DMS 273 (cell line): Measurements from ENCODE around the gene TCF21.
"Not testable (repeated sequence)": the region's sequence is repeated elsewhere in the genome, so short reads cannot be mapped to it uniquely, and the experiment has no call there.

Source experiments
- DNase-seq: peaks from one replicate; lab custom pipeline; 2025; ENCODE audit not compliant: unreplicated experiment; lab: John Stamatoyannopoulos, UW

TCF21 gene

DNA sequence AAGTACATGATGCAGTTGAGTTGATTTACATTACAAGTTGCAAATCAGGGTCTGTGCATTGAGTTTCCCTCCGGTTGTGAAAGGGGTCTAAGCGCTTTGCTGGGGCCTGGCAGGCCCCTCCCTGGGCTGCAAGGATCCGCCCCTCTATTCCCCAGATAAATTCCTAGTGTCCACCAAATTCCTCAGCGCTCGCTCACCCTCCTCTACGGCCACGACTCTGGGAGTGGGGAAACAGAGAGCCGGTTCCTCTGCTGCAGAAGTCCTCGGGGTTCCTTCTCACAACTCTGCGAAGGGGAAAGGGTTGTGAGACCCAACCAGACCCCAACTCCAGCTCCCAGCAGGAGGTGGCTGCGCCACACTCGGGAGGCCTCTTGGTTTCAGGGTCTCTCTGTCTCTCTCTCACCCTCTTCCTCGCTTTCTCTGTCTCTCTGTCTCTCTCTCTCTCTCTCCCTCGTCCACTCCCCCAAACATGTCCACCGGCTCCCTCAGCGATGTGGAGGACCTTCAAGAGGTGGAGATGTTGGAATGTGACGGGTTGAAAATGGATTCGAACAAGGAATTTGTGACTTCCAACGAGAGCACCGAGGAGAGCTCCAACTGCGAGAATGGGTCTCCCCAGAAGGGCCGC is at the start of gene TCF21:
Gene TCF21 (plus strand): TSS at position 185 of the 628 bp plus-strand sequence. CDS start 285 bp downstream, at position 470.
- DNase-seq: no peak

DNA sequence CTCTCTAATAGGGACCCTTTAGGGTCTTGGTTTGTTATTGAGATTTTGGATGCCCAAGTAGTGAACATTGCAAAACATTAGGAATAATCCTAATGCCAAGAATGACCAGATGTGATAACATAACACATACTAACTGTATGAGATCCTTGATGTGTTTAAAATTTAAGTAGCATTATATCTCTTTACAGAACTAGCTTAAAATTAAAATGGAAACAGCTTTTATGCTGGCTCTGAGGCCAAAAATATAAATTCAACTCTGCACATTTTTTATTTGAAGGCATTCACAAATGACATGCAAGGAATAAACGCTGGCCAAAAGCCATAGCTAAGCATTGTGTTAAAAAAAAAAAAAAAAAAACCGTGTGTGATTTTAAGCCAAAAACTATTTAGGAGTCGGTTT is 47.7 kb upstream of the TCF21 start:
- DNase-seq: no peak

DNA sequence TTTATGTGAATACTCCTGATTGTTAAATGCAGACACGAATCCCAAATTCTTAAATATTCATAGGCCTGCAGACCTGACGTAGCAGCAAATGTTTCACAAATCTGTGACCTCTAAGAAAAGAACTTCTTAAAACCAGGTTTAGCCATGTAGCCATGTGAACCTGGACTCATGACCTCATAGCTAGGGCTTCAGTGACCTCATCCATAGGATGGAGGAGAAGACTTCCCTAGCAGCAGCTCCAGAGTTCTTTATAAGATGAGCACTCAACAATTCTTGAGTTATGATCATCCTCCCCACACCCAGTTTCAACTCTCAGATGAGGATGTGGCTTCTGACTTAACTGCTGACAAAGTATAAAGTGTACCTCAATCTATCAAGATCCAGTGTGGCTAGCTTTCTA is 45.8 kb upstream of the TCF21 start:
- no peak for DNase-seq

DNA sequence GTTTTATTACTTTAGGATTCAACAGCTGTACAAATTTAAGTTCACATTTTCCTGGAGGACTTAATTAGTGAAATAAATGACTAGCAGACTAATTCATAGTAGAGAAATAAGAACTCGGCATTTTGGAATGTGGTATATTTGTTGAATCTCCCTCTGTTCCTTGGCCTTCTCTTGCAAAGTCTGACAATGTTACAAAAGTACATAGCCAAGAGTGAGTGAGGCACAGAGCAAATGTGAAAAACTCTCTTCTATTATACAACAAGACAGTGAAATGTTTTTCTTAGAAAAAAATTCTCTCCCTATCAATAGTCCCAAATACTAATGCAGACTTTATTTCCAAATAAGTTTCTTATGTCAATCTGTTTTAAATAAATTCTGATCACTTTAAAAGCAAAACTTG is 44.2 kb upstream of the TCF21 start:
- no peak for DNase-seq

DNA sequence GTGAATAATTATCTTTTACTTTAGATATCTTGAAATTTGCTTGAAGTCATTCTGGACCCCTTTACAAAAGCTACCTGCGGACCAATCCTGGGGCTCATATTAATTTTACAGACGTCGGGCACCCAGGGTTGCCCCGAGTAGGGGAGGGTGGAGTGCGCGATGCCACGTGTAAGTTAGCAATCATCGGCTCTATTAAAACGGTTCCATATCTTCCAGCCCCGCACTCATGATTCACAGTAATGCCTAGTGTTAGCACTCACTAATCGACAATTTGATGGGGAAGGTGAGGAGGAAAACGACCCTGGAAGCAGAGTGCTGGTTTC is 34.9 kb upstream of the TCF21 start:
- DNase-seq: no peak

DNA sequence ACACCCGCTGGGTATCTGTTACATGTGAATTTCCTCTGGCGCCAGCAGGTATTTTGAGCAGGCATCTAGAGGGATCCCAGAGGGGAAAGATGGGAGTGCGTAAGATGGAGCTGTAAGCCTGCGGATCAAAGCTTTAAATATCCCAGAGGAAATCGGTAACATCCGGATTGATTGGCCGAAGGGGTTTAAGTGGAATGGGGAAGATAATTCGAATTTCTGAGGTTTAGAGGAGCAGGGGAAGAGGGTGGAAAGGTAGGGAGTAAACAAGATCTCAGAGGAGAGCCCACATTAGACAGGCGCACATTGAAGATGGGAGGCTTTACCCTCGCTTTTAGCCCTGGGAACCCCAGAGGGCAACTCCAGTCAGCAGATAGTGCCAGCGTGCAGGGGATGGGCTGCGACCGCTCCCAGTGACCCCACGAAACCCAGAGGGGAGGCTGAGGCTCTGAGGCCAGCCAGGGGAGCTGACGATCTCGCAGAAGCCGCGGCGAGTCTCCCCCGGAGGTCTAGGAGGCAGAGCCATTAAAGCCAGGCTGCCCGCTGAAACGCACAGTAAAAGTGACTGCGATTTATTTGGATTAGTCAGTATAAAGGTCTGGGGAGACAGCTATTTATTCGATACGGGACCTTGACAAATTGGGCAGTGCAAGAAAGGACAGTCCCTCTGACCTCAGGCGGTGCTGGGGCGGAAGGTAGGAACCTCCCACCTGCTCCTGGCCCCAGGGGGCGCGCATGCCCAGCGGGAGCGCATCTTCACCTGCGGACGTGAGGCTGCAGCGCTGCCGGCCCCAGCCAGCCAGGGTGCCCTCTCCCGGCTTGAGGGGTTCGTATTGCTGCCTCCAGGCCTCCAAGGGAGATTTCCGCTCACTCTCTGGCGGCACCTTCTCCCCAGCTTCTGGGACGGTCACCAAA is 34.3 kb upstream of the TCF21 start:
- no peak for DNase-seq

DNA sequence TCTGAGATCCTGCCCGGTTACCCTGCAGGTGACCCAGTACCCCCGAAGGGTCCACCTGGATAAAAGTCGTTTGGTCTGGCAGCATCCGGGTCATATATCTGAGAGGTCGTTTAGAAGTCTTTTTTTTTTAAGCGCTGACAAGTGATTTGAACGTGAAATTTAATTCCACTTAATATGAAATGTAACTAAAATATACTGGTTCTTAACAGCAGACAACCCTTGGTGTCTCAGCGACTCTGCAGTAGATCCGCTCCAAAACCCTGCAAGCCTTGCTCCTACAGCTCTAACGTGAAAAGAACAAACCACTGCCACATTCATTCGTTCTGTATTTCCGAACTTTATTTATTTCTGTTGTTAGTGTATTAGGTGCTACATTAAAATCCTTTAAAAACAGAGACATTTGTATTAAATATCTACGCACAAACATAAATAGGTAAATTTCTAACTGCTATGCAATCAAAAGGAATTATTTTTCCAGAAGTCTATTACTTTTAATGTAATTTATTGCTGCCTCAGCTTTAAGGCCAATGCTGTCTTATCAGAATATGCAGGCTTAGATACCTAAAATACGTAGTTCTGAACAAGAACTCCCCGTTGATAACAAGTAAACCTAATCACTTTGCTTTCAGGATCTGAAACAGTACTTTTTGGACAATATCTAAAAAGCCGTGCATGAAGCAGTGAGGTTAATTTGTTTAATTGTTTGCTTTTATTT is 33.5 kb upstream of the TCF21 start:
- no peak for DNase-seq

DNA sequence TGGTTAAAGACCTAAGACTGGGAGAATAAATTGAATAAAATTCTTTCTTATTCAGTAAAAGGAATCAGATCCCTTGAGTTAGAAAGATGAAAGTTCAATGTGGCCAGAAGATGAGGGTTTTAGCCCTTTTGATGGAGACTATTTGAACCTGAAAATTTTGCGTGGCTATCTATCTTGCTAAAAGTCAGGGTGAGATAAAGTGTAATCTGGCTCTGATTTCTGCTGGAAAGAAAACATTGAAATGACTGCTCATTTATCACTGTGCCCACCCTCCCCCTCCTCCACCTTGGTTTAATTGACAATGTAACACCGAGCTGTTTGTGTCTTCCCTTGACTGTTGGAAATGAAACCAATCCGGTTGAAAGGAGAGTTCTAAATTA is 32.9 kb upstream of the TCF21 start:
- no peak for DNase-seq

DNA sequence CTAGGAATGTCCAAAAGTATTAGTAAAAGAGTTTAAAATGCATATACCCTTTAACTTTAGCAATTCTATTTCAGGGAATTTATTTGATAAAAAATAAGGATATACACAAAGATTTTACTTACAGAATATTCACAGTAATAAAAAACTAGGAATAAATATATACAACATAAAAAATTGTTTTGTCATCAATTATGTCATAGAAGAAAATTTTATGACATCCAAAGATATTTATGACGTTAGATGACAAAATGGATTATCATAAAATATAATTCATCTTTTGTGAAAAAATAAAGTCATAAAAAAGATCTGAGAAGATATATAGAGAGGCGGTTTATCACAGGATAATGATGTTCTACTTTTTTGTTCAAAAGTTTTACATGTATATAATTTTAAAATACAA is 32.0 kb upstream of the TCF21 start:
- DNase-seq: no peak

DNA sequence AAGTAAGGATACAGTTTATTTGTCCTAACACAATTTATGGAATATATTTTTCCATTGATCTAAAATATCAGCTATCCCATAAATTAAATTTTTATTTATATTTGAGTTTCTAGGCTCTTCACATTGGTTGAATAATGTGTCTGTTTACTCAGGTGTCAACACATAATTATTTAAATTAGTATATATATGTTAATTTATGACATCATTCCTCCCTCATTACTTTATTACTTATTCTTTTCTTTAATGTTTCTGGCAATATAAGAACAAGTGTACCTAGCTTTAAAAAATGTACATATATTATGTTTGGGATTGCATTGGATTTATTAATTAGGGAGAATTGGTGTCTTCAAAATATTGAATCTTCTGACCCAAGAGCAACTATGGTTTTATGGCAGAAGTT is 31.2 kb upstream of the TCF21 start:
- no peak for DNase-seq

DNA sequence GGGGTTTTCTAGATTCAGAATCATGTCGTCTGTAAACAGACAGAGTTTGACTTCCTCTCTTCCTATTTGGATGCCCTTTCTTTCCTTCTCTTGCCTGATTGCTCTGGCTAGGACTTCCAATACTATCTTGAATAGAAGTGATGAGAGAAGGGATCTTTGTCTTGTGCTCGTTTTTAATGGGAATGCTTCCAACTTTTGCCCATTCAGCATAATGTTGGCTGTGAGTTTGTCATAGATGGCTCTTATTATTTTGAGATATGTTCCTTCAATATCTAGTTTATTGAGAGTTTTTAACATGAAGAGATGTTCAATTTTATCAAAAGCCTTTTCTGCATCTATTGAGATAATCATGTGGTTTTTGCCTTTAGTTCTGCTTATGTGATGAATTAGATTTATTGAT is 27.6 kb upstream of the TCF21 start:
- not testable (repeated sequence) for DNase-seq

DNA sequence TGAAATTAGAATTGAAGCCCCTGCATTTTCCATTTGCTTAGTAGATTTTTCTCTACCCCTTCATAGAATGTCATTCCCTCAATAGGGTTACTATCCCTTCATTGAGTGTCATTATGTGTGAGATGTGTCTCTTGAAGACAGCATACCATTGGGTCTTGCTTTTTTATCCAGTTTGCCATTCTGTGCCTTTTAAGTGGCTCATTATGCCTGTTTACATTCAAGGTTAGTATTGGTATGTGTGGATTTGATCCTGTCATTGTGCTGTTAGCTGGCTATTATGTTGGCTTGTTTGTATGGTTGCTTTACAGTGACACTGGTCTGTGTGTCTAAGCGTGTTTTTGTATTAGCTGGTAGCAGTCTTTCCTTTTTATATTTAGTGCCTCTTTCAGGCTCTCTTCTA is 25.7 kb upstream of the TCF21 start:
- DNase-seq: no peak

DNA sequence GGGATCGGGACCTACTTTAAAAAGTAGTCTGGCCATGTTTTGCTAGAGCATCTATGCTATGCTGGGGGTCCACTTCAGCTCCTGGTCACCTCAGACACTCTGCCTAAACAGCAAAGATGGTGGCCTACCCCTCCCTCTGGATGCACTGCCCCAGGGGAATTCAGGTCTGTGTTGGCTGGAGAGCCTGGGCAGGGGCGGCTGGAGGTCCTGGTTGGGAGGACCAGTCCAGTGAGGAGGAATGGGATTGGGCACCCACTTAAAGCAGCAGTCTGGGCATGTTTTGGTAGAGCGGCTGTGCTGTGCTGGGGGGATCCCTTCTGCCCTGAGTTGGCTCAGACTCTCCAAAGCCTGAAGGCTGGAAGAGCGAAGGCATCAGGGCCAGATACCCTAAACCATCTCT is 23.2 kb upstream of the TCF21 start:
- no peak for DNase-seq

DNA sequence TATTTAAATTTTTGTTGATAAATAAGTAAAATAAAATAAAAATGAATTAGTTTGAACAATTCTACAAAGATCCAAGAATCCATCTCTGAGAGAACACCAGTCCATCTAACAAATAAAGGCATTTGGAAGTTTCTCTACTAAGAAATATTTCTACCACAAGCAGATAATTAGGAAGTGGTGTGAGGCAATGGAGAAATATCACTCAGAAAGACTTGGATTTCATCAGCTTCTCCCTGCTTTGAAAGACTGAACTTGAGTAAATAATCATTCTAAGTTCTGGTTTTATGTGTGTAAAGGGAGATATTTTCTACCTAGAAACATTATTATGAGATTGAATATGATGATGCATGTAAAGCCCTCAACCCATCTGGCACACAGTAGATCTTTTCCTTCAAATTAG is 17.8 kb upstream of the TCF21 start:
- DNase-seq: no peak

DNA sequence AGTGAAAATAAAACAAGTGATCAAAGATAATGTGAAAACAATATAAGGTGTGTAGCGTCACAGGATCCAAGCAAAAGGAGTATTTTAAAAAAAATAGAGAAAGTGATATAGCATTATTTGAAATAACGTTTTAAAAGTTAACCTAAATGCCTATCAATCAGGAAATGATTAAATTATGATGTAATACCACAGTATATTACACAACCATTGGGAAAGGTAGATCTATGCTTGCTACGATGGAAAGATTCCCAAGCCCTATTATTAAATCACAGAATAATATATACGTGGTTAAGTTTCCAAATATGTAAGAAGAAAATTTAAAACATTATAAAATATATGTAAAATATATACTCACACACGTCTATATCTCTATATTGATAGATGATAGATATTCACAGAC is 15.4 kb upstream of the TCF21 start:
- DNase-seq: no peak

DNA sequence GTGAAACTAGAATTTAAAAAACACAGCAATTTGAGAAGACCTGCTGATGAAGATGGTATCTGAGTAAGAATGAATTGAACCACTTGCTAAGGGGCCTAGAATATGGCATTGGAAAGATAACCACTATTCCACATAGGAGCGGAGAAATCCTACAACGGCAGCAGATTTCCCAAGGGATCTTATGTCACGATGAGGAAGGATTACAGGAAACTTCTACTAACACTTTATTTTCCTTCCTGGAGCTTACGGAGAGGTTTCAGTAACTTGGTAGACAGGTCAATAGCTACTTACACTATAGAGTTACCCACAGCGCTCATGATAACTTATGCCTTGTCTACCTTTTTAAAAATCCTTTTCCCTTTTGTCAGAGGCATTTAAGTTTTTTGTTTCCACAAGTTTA is 11.8 kb upstream of the TCF21 start:
- DNase-seq: no peak

DNA sequence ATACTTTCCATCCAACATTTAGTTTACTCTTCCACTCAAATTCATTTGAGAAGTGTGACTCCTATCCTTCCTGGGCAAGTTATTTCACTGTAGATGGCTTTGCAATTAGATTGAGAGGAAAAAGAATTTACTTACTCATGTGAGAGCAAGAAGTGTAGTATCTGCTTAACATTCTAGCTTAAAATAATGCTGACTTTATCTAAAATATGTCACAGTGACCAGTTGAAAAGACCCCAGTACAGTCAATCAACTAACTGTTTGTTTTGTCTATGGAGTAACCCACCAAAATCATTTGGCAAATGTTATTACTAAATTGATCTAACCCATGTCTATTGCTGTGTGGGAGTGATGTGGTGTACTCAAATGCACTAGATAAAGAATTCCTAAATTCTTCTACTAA is 8.9 kb upstream of the TCF21 start:
- no peak for DNase-seq

DNA sequence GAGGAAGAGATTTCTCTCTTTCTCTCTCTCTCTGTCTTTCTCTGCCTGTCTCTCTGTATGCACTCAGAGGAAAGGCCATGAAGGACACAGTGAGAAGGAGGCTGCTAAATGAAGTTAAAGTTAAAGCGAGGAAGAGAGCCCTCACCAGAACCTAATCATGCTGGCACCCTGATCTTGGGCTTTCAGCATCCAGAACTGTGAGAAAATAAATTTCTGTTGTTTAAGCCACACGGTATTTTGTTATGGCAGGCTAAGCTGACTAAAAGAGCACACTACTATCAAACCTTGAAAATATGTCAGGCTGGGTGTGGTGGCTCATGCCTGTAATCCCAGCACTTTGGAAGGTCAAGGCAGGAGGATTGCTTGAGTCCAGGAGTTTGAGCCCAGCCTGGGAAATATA is 8.0 kb upstream of the TCF21 start:
- no peak for DNase-seq

DNA sequence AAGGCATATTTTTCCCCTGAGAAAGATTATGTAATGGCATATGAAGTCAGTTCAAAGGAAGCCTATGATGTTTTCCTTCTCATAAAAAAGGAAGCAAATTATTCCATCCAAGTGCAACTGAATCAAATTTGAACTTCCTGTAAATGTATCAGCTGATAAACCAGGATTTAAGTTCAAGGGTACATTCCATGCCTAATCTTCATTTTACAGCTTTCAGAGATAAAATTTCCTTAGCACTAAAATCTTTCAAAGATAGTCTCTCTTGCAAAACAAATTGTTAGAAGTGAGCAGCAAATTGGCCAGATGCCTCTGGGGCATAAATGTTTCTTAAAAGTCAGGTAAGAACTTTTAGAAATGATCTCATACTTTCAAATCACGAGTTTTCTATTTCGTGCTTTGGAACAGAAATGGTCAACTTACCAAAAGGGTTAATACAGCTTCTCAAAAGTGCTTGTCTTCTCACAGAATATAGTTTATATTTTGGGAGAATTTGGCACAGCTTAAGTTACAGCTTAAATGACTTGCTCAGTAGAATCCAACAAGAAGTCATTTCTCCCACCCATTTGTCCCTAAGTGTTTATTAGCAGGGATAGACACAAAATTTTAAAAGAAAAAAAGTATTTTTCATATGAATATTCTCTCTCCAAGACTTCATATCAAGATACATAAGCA is 2.7 kb upstream of the TCF21 start:
- DNase-seq: no peak

DNA sequence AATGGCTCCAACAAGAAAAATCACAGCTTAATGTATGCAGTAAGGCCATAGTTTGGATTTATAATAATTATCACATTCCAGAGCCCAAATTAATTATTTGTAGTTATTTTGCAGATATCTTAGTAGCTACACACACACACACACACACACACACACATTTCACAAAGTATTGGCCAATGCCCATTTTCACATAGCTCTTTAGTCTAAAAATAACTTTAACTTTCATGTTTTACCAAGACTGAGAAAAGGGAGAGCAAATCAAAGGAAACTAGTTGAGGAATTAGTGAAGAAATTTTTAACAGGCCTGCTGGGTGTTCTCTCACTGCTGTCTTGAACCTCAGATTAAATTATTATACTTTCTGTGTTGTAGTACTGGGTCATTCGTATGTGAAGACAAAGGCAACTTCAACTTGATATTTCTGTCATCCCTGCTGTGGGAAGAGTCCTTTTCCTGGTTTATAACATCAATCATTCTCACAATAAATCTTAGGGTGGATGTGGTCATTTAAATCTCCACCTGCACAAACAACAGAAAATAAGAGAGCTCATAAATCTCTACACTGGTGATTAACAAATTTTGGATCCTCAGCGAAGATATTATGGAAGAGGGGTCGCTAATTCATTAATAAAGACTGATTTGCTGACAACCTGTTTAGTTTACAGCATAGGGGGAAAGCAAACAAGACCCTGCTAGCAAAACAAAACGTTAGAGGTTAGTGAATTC is 1.6 kb upstream of the TCF21 start:
- DNase-seq: no peak

DNA sequence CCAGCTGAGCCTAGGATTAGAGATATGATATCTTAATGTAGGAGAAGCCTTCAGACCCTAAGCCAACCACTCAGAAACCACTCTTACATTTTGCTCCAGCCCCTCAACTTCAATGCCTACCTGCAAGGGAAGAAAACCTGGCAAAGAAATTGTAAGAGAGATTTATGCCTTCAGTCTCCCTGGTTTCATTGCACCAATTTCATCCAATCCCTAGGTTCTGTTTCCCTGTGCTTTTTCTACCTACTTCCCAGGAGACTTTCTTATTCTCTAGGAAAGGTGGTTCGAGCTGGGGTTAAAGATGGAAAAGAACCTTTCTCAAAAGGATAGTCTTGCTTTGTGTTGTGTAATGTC is 1.1 kb upstream of the TCF21 start:
- no peak for DNase-seq
